ENCODE results near the gene ANGPTL2. TPM values are rescaled to one million over a fixed set of nuclear protein-coding genes. Genes with fewer than 3 reads are reported as not detected.
"Not testable (repeated sequence)": the region's sequence is repeated elsewhere in the genome, so short reads cannot be mapped to it uniquely, and the experiment has no call there.

ANGPTL2 gene
- total RNA-seq, 1 donor from 2014 or later = 4.9 TPM

DNA sequence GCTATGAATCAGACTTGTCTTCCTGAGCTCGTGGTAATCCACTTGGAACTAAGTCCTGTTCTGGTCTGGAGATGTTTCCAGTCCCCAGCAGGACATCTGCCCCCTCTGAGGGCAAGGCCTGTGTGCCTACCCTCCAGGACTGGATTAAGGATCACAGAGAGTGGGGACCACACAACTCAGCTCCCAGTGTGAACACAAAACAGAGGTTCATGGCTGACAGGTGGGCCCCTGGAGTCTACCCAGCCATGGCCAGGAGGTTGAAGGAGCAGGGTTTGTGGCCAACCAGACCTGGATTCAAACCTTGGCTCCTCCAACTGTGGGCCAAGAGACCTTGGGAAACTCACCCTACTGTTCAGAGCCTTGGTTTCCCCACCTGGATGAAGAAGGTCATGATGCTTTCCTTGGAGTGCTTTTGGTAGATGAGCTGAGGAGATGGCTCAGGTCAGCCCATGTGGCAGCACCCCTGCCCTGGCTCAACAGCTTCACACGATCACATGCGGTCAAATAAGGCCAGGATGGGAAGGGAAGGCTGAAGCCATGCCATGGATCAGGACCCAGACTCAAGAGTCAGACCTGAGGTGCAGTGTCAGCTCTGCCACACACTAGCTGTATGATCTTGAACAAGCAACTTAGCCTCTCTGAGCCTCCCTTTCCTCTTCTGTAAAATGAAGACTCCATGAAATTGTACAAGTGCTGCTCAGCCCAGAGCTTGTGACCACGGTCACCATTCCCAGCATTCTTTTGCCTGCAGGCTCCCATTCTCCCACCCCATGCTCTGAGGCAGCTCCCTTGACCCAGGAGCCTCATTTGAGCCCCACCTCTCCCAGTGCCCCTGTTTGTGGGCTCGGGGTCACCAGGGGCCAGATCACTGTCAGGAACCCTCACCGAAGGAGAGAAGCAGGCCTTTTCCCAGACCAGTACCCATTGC lies 27.3 kb upstream of the ANGPTL2 start:
- Histone ChIP-seq H3K36me3 (ENCODE audit: control insufficient read depth, insufficient read depth, low read length) (no peaks in the 10 kb centered on the region), H3K4me3 (ENCODE audit: low read depth, low read length) (no peak overlapping the region), H3K27me3 (ENCODE audit: control insufficient read depth, insufficient read depth, low read length) (no peaks in the 10 kb centered on the region)
- TF ChIP-seq, protein P1, sequence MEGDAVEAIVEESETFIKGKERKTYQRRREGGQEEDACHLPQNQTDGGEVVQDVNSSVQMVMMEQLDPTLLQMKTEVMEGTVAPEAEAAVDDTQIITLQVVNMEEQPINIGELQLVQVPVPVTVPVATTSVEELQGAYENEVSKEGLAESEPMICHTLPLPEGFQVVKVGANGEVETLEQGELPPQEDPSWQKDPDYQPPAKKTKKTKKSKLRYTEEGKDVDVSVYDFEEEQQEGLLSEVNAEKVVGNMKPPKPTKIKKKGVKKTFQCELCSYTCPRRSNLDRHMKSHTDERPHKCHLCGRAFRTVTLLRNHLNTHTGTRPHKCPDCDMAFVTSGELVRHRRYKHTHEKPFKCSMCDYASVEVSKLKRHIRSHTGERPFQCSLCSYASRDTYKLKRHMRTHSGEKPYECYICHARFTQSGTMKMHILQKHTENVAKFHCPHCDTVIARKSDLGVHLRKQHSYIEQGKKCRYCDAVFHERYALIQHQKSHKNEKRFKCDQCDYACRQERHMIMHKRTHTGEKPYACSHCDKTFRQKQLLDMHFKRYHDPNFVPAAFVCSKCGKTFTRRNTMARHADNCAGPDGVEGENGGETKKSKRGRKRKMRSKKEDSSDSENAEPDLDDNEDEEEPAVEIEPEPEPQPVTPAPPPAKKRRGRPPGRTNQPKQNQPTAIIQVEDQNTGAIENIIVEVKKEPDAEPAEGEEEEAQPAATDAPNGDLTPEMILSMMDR (IDR thresholded peaks at IDR 0.05; ENCODE audit: insufficient read depth, low read length, poor library complexity, severe bottlenecking) = no peak
- DNase-seq (ENCODE audit: low read depth) = no peak

DNA sequence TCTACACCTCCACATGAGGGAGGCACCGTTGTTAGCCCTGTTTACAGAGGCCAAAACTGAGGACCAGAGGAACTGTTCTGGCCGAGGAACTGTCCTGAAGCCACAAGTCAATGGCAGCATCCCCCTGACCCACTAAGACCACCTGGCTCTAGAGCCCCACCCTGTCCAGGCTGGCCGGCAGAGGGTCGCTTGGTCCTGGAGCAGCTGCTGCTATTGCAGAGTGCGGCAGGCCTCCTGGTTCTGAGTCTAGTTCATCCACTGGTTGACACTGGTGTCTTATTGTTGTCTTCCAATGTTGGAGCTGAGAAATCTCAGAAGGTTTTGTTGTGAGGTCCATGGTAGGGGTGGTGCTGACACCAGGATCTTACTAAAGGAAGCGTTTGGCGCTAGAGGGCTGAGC lies 26.6 kb upstream of the ANGPTL2 start:
- DNase-seq (ENCODE audit: low read depth) = no peak
- Histone ChIP-seq H3K36me3 (ENCODE audit: control insufficient read depth, insufficient read depth, low read length) (no peaks in the 10 kb centered on the region), H3K27me3 (ENCODE audit: control insufficient read depth, insufficient read depth, low read length) (no peaks in the 10 kb centered on the region), H3K4me3 (ENCODE audit: low read depth, low read length) (no peak overlapping the region)
- TF ChIP-seq, protein P1 (IDR thresholded peaks at IDR 0.05; ENCODE audit: insufficient read depth, low read length, poor library complexity, severe bottlenecking) = no peak

- Histone ChIP-seq H3K4me3 (ENCODE audit: low read depth, low read length) (no peak overlapping the region), H3K27me3 (ENCODE audit: control insufficient read depth, insufficient read depth, low read length) (no peaks in the 10 kb centered on the region), H3K36me3 (ENCODE audit: control insufficient read depth, insufficient read depth, low read length) (no peaks in the 10 kb centered on the region)
- TF ChIP-seq, protein P1 (IDR thresholded peaks at IDR 0.05; ENCODE audit: insufficient read depth, low read length, poor library complexity, severe bottlenecking) = no peak
- DNase-seq (ENCODE audit: low read depth) = no peak
These were observed 25.6 kb upstream of the ANGPTL2 start for GRCh38 chr9:127148014-127148413.

DNA sequence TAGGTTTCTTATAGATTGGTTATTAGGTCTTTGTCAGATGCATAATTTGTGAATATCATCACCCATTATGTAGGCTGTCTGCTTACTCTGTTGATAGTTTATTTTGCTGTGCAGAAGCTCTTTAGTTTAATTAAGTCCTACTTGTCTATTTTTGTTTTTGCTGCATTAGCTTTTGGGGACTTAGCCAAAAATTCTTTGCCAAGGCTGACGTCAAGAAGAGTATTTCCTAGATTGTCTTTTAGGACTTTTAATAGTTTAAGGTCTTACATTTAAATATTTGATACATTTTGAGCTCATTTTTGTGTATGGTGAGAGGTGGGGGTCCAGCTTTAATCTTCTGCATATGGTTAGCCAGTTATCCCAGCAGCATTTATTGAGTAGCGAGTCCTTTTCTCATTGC lies 24.8 kb upstream of the ANGPTL2 start:
- DNase-seq (ENCODE audit: low read depth) = no peak
- TF ChIP-seq, protein P1 (IDR thresholded peaks at IDR 0.05; ENCODE audit: insufficient read depth, low read length, poor library complexity, severe bottlenecking) = no peak
- H3K36me3 ChIP-seq (ENCODE audit: control insufficient read depth, insufficient read depth, low read length) = no peaks in the 10 kb centered on the region
- no peaks in the 10 kb centered on the region for H3K27me3 ChIP-seq (ENCODE audit: control insufficient read depth, insufficient read depth, low read length)
- no peak overlapping the region for H3K4me3 ChIP-seq (ENCODE audit: low read depth, low read length)

DNA sequence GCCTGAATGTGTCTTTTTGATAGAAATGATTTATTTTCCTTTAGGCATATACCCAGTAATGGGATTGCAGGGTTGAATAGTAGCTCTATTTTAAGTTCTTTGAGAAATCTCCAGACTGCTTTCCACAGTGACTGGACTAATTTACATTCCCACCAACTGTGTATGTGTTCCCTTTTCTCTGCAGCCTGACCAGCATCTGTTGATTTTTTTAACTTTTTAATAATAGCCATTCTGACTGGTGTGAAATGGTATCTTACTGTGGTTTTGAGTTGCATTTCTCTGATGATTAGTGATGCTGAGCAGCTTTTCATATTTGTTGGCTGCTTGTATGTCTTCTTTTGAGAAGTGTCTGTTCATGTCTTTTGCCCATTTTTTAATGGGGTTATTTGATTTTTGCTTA lies 24.4 kb upstream of the ANGPTL2 start:
- DNase-seq (ENCODE audit: low read depth); H3K36me3 ChIP-seq (ENCODE audit: control insufficient read depth, insufficient read depth, low read length); H3K4me3 ChIP-seq (ENCODE audit: low read depth, low read length); H3K27me3 ChIP-seq (ENCODE audit: control insufficient read depth, insufficient read depth, low read length): not testable (repeated sequence)

- Histone ChIP-seq H3K4me3 (ENCODE audit: low read depth, low read length) (no peak overlapping the region), H3K36me3 (ENCODE audit: control insufficient read depth, insufficient read depth, low read length) (no peaks in the 10 kb centered on the region), H3K27me3 (ENCODE audit: control insufficient read depth, insufficient read depth, low read length) (no peaks in the 10 kb centered on the region)
- TF ChIP-seq, protein P1 (IDR thresholded peaks at IDR 0.05; ENCODE audit: insufficient read depth, low read length, poor library complexity, severe bottlenecking) = no peak
- DNase-seq (ENCODE audit: low read depth) = no peak
These were observed 22.4 kb upstream of the ANGPTL2 start for GRCh38 chr9:127144670-127145445.
